GM23338 (cell line): ENCODE data around the gene PANK1. TPM values are rescaled to one million over a fixed set of nuclear protein-coding genes. Genes with fewer than 3 reads are reported as not detected.

Source experiments
- ATAC-seq: fragments of 200-7000 bp; cut with Tn5 transposase; 3 replicates; pipeline ENCODE4 v1.9.1; 2020
- DNase-seq: peaks from one replicate; pipeline ENCODE4 v3.0.0-alpha.2; 2015; ENCODE audit warnings: low spot score
- H2AFZ ChIP-seq: fragments of 200-600 bp; sonication (generic); 2 replicates; pipeline ENCODE4 v1.8.0; 2016; ENCODE audit warnings: antibody characterized with exemption, mild to moderate bottlenecking, moderate library complexity
- H3F3A ChIP-seq: fragments of 200-600 bp; sonication (generic); replicated peaks from 2 replicates; pipeline ENCODE4 v1.8.0; 2017; ENCODE audit warnings: antibody characterized with exemption, mixed run types, low read depth
- H3K27ac ChIP-seq: fragments of 200-600 bp; sonication (generic); 2 replicates; pipeline ENCODE4 v1.6.1; 2016; ENCODE audit warnings: low read depth
- H3K27me3 ChIP-seq: fragments of 200-600 bp; sonication (generic); 2 replicates; pipeline ENCODE4 v1.8.0; 2016; ENCODE audit warnings: mild to moderate bottlenecking, mixed run types, moderate library complexity; ENCODE audit not compliant: insufficient read depth
- H3K36me3 ChIP-seq: fragments of 200-600 bp; sonication (generic); 2 replicates; pipeline ENCODE4 v1.8.0; 2016; ENCODE audit warnings: mild to moderate bottlenecking; ENCODE audit not compliant: insufficient read depth
- H3K4me1 ChIP-seq: fragments of 200-600 bp; sonication (generic); 2 replicates; pipeline ENCODE4 v1.8.0; 2016; ENCODE audit warnings: mild to moderate bottlenecking, moderate library complexity; ENCODE audit not compliant: insufficient read depth
- H3K4me2 ChIP-seq: fragments of 200-600 bp; sonication (generic); 2 replicates; pipeline ENCODE4 v1.7.1; 2017; ENCODE audit warnings: mixed run types
- H3K4me3 ChIP-seq: fragments of 200-600 bp; sonication (generic); 2 replicates; pipeline ENCODE4 v1.6.1; 2016; ENCODE audit warnings: mixed run types
- H3K79me2 ChIP-seq: fragments of 200-600 bp; sonication (generic); replicated peaks from 2 replicates; pipeline ENCODE4 v1.8.0; 2017; ENCODE audit warnings: mild to moderate bottlenecking; ENCODE audit not compliant: insufficient read depth
- H3K9me2 ChIP-seq: fragments of 200-600 bp; sonication (generic); 2 replicates; pipeline ENCODE4 v1.8.0; 2017; ENCODE audit not compliant: insufficient read depth
- H4K20me1 ChIP-seq: fragments of 200-600 bp; sonication (generic); replicated peaks from 2 replicates; pipeline ENCODE4 v1.8.0; 2017; ENCODE audit warnings: mild to moderate bottlenecking; ENCODE audit not compliant: insufficient read depth
- H3K27ac Mint-ChIP-seq: 2 replicates; pipeline ENCODE4 v1.8.0; 2020; ENCODE audit warnings: inconsistent platforms, mild to moderate bottlenecking, moderate library complexity, mixed read lengths
- H3K27me3 Mint-ChIP-seq: 3 replicates; pipeline ENCODE4 v1.8.0; 2022; ENCODE audit warnings: low read depth, mild to moderate bottlenecking, moderate library complexity, mixed read lengths, inconsistent platforms; ENCODE audit not compliant: insufficient read depth, poor library complexity
- H3K36me3 Mint-ChIP-seq: 3 replicates; pipeline ENCODE4 v1.8.0; 2021; ENCODE audit warnings: low read depth, mild to moderate bottlenecking, inconsistent platforms, moderate library complexity, mixed read lengths
- H3K4me1 Mint-ChIP-seq: 3 replicates; pipeline ENCODE4 v1.8.0; 2020; ENCODE audit warnings: mild to moderate bottlenecking, inconsistent platforms, mixed read lengths
- H3K4me3 Mint-ChIP-seq: 3 replicates; pipeline ENCODE4 v1.8.0; 2021; ENCODE audit warnings: moderate library complexity, mild to moderate bottlenecking, inconsistent platforms, mixed read lengths
- H3K9me3 Mint-ChIP-seq: 3 replicates; pipeline ENCODE4 v1.8.0; 2020; ENCODE audit warnings: moderate library complexity, mild to moderate bottlenecking, inconsistent platforms, mixed read lengths
- CREB1 ChIP-seq: fragments of 250-450 bp; sonication (Bioruptor Pico); IDR thresholded peaks from 2 replicates; pipeline ENCODE4 v1.5.0; 2020; ENCODE audit warnings: low read depth, mild to moderate bottlenecking, moderate library complexity
- EZH2phosphoT487 ChIP-seq: fragments of 200-600 bp; sonication (generic); IDR thresholded peaks from one replicate; pipeline ENCODE4 v1.8.1; 2018; ENCODE audit warnings: antibody characterized with exemption; ENCODE audit not compliant: unreplicated experiment
- JUNB ChIP-seq: IDR thresholded peaks from one replicate; pipeline ENCODE4 v1.6.1; 2016; ENCODE audit warnings: antibody characterized with exemption; ENCODE audit not compliant: unreplicated experiment
- NANOG ChIP-seq: IDR thresholded peaks from 2 replicates; pipeline ENCODE4 v1.6.1; 2016; ENCODE audit warnings: antibody characterized with exemption, borderline replicate concordance
- POLR2AphosphoS5 ChIP-seq: IDR thresholded peaks from 2 replicates; pipeline ENCODE4 v1.6.1; 2016; ENCODE audit warnings: antibody characterized with exemption, low read depth
- STAT1 ChIP-seq: IDR thresholded peaks from one replicate; pipeline ENCODE4 v1.6.1; 2016; ENCODE audit warnings: antibody characterized with exemption; ENCODE audit not compliant: unreplicated experiment
- ZNF114 ChIP-seq: fragments of 250-450 bp; sonication (Bioruptor Pico); IDR thresholded peaks from 2 replicates; pipeline ENCODE4 v1.5.0; 2020; ENCODE audit warnings: mild to moderate bottlenecking, moderate library complexity
- polyA plus RNA-seq: library from polyadenylated mRNA; unstranded; fragments of >200 nt; fragmentation: Nextera tagmentation; extraction: Ambion mirVana; gene quantifications from 2 replicates; pipeline ENCODE4 v1.2.1, GENCODE V29; 2016
- total RNA-seq: library from RNA; depleted of rRNA; stranded (reverse); fragments of >200 nt; shearing (Covaris generic); gene quantifications from 2 replicates; pipeline ENCODE4 v1.2.3, GENCODE V29; 2014
- TF ChIP-seq, protein P1 (sequence below): fragments of 250-450 bp; sonication (Bioruptor Pico); IDR thresholded peaks from 2 replicates; pipeline ENCODE4 v1.5.0; 2020; ENCODE audit warnings: mild to moderate bottlenecking, moderate library complexity
- TF ChIP-seq, protein P2 (sequence below): IDR thresholded peaks from one replicate; pipeline ENCODE4 v1.6.1; 2018; ENCODE audit warnings: antibody characterized with exemption; ENCODE audit not compliant: unreplicated experiment
- TF ChIP-seq, protein P3 (sequence below): IDR thresholded peaks from 2 replicates; pipeline ENCODE4 v1.6.1; 2016; ENCODE audit warnings: antibody characterized with exemption

PANK1 gene
- total and polyA plus RNA-seq, 2 experiments from 2014 or later: 15.2 to 44.7 TPM

DNA sequence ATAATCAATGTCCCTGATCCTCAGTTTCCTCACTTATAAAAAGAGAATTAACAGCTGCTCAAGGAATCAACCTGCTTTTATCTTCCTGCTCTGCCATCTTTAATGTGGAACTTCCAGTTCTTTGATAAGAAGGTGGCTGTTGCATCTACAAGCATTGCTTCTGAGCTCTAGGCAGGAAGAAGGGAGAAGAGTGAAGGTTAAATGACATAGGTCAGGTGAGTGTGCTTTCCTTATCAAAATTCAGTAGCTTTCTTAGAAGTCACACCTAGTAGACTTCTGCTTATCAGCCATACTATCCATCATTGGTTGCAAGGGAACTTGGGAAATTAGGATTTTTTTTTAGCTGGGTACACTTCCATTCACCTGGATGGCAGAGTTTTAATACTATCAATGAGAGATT, 32.3 kb upstream of the PANK1 start:
- Histone ChIP-seq H3K4me1 (0 out of 2 replicates have a peak, but pooled peaks cover 19% of the 10 kb centered on the region), H3K27me3 (peaks cover 5% of the 10 kb centered on the region; the same call in 1 of the 2 replicates), H3K27ac (no peak overlapping the region), H3K79me2 (no peaks in the 10 kb centered on the region), H2AFZ (no peak overlapping the region), H3F3A (no peaks in the 10 kb centered on the region), H3K9me2 (no peaks in the 10 kb centered on the region), H4K20me1 (no peaks in the 10 kb centered on the region), H3K36me3 (no peaks in the 10 kb centered on the region), H3K4me2 (no peak overlapping the region), H3K4me3 (no peak overlapping the region)
- Mint-ChIP-seq H3K27ac (no peak overlapping the region), H3K36me3 (no peaks in the 10 kb centered on the region), H3K27me3 (no peaks in the 10 kb centered on the region), H3K4me1 (peaks cover 14% of the 10 kb centered on the region), H3K4me3 (no peak overlapping the region), H3K9me3 (no peaks in the 10 kb centered on the region)
- TF ChIP-seq, protein P1, sequence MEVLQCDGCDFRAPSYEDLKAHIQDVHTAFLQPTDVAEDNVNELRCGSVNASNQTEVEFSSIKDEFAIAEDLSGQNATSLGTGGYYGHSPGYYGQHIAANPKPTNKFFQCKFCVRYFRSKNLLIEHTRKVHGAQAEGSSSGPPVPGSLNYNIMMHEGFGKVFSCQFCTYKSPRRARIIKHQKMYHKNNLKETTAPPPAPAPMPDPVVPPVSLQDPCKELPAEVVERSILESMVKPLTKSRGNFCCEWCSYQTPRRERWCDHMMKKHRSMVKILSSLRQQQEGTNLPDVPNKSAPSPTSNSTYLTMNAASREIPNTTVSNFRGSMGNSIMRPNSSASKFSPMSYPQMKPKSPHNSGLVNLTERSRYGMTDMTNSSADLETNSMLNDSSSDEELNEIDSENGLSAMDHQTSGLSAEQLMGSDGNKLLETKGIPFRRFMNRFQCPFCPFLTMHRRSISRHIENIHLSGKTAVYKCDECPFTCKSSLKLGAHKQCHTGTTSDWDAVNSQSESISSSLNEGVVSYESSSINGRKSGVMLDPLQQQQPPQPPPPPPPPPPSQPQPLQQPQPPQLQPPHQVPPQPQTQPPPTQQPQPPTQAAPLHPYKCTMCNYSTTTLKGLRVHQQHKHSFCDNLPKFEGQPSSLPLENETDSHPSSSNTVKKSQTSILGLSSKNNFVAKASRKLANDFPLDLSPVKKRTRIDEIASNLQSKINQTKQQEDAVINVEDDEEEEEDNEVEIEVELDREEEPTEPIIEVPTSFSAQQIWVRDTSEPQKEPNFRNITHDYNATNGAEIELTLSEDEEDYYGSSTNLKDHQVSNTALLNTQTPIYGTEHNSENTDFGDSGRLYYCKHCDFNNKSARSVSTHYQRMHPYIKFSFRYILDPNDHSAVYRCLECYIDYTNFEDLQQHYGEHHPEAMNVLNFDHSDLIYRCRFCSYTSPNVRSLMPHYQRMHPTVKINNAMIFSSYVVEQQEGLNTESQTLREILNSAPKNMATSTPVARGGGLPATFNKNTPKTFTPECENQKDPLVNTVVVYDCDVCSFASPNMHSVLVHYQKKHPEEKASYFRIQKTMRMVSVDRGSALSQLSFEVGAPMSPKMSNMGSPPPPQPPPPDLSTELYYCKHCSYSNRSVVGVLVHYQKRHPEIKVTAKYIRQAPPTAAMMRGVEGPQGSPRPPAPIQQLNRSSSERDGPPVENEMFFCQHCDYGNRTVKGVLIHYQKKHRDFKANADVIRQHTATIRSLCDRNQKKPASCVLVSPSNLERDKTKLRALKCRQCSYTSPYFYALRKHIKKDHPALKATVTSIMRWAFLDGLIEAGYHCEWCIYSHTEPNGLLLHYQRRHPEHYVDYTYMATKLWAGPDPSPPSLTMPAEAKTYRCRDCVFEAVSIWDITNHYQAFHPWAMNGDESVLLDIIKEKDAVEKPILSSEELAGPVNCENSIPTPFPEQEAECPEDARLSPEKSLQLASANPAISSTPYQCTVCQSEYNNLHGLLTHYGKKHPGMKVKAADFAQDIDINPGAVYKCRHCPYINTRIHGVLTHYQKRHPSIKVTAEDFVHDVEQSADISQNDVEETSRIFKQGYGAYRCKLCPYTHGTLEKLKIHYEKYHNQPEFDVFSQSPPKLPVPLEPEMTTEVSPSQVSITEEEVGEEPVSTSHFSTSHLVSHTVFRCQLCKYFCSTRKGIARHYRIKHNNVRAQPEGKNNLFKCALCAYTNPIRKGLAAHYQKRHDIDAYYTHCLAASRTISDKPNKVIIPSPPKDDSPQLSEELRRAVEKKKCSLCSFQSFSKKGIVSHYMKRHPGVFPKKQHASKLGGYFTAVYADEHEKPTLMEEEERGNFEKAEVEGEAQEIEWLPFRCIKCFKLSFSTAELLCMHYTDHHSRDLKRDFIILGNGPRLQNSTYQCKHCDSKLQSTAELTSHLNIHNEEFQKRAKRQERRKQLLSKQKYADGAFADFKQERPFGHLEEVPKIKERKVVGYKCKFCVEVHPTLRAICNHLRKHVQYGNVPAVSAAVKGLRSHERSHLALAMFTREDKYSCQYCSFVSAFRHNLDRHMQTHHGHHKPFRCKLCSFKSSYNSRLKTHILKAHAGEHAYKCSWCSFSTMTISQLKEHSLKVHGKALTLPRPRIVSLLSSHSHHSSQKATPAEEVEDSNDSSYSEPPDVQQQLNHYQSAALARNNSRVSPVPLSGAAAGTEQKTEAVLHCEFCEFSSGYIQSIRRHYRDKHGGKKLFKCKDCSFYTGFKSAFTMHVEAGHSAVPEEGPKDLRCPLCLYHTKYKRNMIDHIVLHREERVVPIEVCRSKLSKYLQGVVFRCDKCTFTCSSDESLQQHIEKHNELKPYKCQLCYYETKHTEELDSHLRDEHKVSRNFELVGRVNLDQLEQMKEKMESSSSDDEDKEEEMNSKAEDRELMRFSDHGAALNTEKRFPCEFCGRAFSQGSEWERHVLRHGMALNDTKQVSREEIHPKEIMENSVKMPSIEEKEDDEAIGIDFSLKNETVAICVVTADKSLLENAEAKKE (CRISPR knock-in tag): no peak
- TF ChIP-seq JUNB (no peak), EZH2phosphoT487 (no peak), POLR2AphosphoS5 (no peak), STAT1 (no peak), CREB1 (CRISPR knock-in tag) (no peak), NANOG (no peak), ZNF114 (CRISPR knock-in tag) (no peak)
- TF ChIP-seq, protein P2, sequence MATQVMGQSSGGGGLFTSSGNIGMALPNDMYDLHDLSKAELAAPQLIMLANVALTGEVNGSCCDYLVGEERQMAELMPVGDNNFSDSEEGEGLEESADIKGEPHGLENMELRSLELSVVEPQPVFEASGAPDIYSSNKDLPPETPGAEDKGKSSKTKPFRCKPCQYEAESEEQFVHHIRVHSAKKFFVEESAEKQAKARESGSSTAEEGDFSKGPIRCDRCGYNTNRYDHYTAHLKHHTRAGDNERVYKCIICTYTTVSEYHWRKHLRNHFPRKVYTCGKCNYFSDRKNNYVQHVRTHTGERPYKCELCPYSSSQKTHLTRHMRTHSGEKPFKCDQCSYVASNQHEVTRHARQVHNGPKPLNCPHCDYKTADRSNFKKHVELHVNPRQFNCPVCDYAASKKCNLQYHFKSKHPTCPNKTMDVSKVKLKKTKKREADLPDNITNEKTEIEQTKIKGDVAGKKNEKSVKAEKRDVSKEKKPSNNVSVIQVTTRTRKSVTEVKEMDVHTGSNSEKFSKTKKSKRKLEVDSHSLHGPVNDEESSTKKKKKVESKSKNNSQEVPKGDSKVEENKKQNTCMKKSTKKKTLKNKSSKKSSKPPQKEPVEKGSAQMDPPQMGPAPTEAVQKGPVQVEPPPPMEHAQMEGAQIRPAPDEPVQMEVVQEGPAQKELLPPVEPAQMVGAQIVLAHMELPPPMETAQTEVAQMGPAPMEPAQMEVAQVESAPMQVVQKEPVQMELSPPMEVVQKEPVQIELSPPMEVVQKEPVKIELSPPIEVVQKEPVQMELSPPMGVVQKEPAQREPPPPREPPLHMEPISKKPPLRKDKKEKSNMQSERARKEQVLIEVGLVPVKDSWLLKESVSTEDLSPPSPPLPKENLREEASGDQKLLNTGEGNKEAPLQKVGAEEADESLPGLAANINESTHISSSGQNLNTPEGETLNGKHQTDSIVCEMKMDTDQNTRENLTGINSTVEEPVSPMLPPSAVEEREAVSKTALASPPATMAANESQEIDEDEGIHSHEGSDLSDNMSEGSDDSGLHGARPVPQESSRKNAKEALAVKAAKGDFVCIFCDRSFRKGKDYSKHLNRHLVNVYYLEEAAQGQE: no peak
- TF ChIP-seq, protein P3, sequence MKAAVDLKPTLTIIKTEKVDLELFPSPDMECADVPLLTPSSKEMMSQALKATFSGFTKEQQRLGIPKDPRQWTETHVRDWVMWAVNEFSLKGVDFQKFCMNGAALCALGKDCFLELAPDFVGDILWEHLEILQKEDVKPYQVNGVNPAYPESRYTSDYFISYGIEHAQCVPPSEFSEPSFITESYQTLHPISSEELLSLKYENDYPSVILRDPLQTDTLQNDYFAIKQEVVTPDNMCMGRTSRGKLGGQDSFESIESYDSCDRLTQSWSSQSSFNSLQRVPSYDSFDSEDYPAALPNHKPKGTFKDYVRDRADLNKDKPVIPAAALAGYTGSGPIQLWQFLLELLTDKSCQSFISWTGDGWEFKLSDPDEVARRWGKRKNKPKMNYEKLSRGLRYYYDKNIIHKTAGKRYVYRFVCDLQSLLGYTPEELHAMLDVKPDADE: no peak
- DNase-seq (no peak), ATAC-seq (no peak)
